ENCODE results near the gene CAPN5.

GRCh38 chr11:77088236-77089003 is 21.6 kb downstream of the CAPN5 start:
- TF ChIP-seq, protein P1, sequence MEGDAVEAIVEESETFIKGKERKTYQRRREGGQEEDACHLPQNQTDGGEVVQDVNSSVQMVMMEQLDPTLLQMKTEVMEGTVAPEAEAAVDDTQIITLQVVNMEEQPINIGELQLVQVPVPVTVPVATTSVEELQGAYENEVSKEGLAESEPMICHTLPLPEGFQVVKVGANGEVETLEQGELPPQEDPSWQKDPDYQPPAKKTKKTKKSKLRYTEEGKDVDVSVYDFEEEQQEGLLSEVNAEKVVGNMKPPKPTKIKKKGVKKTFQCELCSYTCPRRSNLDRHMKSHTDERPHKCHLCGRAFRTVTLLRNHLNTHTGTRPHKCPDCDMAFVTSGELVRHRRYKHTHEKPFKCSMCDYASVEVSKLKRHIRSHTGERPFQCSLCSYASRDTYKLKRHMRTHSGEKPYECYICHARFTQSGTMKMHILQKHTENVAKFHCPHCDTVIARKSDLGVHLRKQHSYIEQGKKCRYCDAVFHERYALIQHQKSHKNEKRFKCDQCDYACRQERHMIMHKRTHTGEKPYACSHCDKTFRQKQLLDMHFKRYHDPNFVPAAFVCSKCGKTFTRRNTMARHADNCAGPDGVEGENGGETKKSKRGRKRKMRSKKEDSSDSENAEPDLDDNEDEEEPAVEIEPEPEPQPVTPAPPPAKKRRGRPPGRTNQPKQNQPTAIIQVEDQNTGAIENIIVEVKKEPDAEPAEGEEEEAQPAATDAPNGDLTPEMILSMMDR (IDR thresholded peaks at IDR 0.05; ENCODE audit: insufficient read depth, low read length), result no peak
- no peak for TF ChIP-seq GABPA (IDR thresholded peaks at IDR 0.05; ENCODE audit: low read depth)
- no peak for TF ChIP-seq POLR2AphosphoS5 (IDR thresholded peaks at IDR 0.05; ENCODE audit: low read depth)
- TF ChIP-seq, protein P2, sequence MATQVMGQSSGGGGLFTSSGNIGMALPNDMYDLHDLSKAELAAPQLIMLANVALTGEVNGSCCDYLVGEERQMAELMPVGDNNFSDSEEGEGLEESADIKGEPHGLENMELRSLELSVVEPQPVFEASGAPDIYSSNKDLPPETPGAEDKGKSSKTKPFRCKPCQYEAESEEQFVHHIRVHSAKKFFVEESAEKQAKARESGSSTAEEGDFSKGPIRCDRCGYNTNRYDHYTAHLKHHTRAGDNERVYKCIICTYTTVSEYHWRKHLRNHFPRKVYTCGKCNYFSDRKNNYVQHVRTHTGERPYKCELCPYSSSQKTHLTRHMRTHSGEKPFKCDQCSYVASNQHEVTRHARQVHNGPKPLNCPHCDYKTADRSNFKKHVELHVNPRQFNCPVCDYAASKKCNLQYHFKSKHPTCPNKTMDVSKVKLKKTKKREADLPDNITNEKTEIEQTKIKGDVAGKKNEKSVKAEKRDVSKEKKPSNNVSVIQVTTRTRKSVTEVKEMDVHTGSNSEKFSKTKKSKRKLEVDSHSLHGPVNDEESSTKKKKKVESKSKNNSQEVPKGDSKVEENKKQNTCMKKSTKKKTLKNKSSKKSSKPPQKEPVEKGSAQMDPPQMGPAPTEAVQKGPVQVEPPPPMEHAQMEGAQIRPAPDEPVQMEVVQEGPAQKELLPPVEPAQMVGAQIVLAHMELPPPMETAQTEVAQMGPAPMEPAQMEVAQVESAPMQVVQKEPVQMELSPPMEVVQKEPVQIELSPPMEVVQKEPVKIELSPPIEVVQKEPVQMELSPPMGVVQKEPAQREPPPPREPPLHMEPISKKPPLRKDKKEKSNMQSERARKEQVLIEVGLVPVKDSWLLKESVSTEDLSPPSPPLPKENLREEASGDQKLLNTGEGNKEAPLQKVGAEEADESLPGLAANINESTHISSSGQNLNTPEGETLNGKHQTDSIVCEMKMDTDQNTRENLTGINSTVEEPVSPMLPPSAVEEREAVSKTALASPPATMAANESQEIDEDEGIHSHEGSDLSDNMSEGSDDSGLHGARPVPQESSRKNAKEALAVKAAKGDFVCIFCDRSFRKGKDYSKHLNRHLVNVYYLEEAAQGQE (IDR thresholded peaks at IDR 0.05; ENCODE audit: insufficient replicate concordance, low read depth), result no peak
- TF ChIP-seq SPI1 (IDR thresholded peaks at IDR 0.05; ENCODE audit: borderline replicate concordance, low read depth), result no peak

All from HL-60 (cell line).